Measurements from ENCODE around the gene CD74. TPM values are rescaled to one million over a fixed set of nuclear protein-coding genes. Genes with fewer than 3 reads are reported as not detected.

Gene CD74
- total and polyA plus RNA-seq, 2 of the 8 experiments (the other 6 are each of a cell fraction or from before 2014, with no cell fraction given) = 45.9 to 61.0 TPM

DNA sequence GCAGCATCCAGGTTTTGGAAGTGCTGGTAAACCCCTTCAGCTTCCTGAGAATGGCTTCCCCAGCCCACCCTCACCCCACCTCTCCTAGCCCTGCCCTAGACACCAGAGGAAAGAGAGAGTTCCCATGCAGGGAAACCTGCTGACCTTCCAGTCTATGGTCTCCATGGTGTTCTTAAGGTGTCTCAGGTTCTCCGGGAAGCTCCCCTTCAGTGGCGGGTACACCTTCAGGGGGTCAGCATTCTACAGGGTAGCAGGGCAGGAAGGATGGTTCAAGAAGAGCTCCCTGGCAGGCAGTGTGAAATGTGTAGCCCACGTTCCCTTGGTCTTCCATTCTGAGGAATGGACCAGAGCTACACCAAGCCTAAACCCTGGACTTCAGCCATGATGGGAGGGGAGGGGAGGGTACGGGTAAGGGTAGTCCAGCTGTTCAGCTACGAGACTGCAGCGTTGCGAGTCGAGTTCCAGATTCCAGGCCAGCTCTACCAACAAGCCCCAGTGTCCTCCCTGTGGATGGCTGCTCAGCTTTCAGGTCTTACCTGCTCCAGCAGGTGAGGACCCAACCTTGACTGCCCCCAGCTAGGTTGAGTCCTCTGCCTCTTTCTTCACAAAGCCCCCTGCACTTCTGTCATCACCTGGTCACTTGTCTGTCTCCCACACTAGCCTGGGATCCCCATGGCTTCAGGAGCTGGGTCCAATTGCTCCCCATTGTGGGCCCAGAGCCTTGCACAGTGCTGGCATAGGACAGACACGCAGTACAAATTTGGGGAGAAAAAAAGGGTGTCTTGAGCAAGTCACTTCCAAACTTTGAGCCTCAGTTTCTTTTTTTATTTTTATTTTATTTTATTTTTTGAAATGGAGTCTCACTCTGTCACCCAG, 7.5 kb downstream of the CD74 start:
- Histone ChIP-seq H3K27ac (ENCODE audit: low read depth, low read length) (no peak overlapping the region), H3K56ac (replicated peaks; ENCODE audit: insufficient read length, low read depth, low read length) (no peak overlapping the region), H3K79me1 (ENCODE audit: low read depth, low read length) (no peaks in the 10 kb centered on the region), H4K20me1 (replicated peaks in 1 of 2; ENCODE audit: control insufficient read depth in 1 of 2, insufficient read depth in 2 of 2, low read length in 2 of 2) (peaks cover 4 to 5% of the 10 kb centered on the region in 2 experiments), H3K9me3 (ENCODE audit: insufficient read depth in 2 of 2, low read depth in 1 of 2, low read length in 1 of 2) (no peaks in the 10 kb centered on the region), H2BK5ac (ENCODE audit: low read depth, low read length) (no peak overlapping the region; the same call in 1 of the 2 replicates), H3K4me3 (ENCODE audit: extremely low read depth in 1 of 4, insufficient read depth in 2 of 4, low read depth in 3 of 4, low read length in 4 of 4) (no peak overlapping the region), H2BK15ac (ENCODE audit: low read length) (no peak overlapping the region), H4K8ac (ENCODE audit: extremely low read depth, insufficient read depth, low read length) (no peak overlapping the region), H2BK120ac (replicated peaks; ENCODE audit: low read depth, low read length) (no peak overlapping the region), H3K23me2 (ENCODE audit: low read depth, low read length) (peaks cover 3% of the 10 kb centered on the region), H2BK12ac (ENCODE audit: low read depth, low read length) (no peak overlapping the region), H3K36me3 (ENCODE audit: control insufficient read depth in 2 of 4, insufficient read depth in 4 of 4, low read length in 3 of 4) (peaks cover 8 to 26% (median 14%) of the 10 kb centered on the region in 4 experiments), H3K18ac (ENCODE audit: extremely low read depth, low read length) (no peak overlapping the region), H3K14ac (ENCODE audit: insufficient read length) (no peak overlapping the region), H3K4ac (replicated peaks; ENCODE audit: insufficient read length, low read depth, low read length) (no peak overlapping the region), H3K27me3 (replicated peaks in 1 of 4; ENCODE audit: control insufficient read depth in 3 of 4, extremely low read depth in 1 of 4, insufficient read depth in 3 of 4, low read length in 3 of 4) (no peaks in the 10 kb centered on the region), H4K91ac (replicated peaks; ENCODE audit: insufficient read length, low read length) (no peak overlapping the region), H4K5ac (ENCODE audit: insufficient read length, low read depth, low read length) (no peak overlapping the region), H3K23ac (ENCODE audit: insufficient read length) (no peak overlapping the region), H3K79me2 (ENCODE audit: control insufficient read depth in 1 of 2, insufficient read depth in 2 of 2, low read length in 2 of 2) (no peaks in the 10 kb centered on the region), H2BK20ac (ENCODE audit: low read length) (no peak overlapping the region), H3K4me1 (replicated peaks in 1 of 4; ENCODE audit: control insufficient read depth in 3 of 4, insufficient read depth in 4 of 4, low read length in 3 of 4) (peaks cover 2 to 7% (median 4%) of the 10 kb centered on the region in 4 experiments), H3K4me2 (ENCODE audit: insufficient read depth in 1 of 2, low read depth in 2 of 2, low read length in 2 of 2) (no peak overlapping the region), H2AK5ac (ENCODE audit: low read depth, low read length) (no peak overlapping the region), H2AFZ (ENCODE audit: low read length) (no peak overlapping the region), H3K9ac (replicated peaks in 1 of 4; ENCODE audit: extremely low read depth in 1 of 4, low read depth in 3 of 4, low read length in 3 of 4) (no peak overlapping the region)
- ChIA-PET POLR2A (ENCODE audit: partially characterized antibody) (interaction anchor here (0.8 to 19.1 kb wide), 10 partner anchors 8 to 44 kb away, joined by 3 to 455 read pairs (median 4); partner anchors contain the start of genes RPS14 and TCOF1), CTCF (ENCODE audit: partially characterized antibody) (interaction anchor here (1.0 to 16.9 kb wide), 9 partner anchors 10 to 149 kb away, joined by 3 to 274 read pairs (median 6); no protein-coding TSS in a partner anchor)
- 91% methylated on average over 9 of the region's 9 CpGs; no CpG with 5 or more reads in 1 of the 2 experiments for WGBS, 2 experiments (ENCODE audit: extremely low coverage in 1 of 2, insufficient coverage in 1 of 2, insufficient read length in 1 of 2, insufficient replicate concordance in 2 of 2, low coverage in 1 of 2, low lambda C conversion rate in 2 of 2, missing lambda C conversion rate in 1 of 2)
- TF ChIP-seq POLR2AphosphoS5 (IDR thresholded peaks at IDR 0.05; ENCODE audit: low read depth, low read length) = 0 out of 2 replicates have a peak, but pooled peaks have one; percentile 34
- TF ChIP-seq SP1 (IDR thresholded peaks at IDR 0.05; ENCODE audit: low read depth, low read length) = no peak
- FAIRE-seq = no peak
- no peak for DNase-seq (ENCODE audit: low read depth in 1 of 2, low spot score in 2 of 2)
